HG03457 (cell line): ENCODE measurements around the gene TFF1.

ENCODE experiments used
- ATAC-seq: cut with Tn5 transposase; IDR thresholded peaks from one replicate; pipeline ENCODE4 v1.9.1; 2021; ENCODE audit warnings: moderate number of reproducible peaks; ENCODE audit not compliant: unreplicated experiment

TFF1 gene

GRCh38 chr21:42384156-42384945 is 18.0 kb upstream of the TFF1 start:
- ATAC-seq: no peak

- no peak for ATAC-seq
Measured at GRCh38 chr21:42383331-42383730, 17.0 kb upstream of the TFF1 start.

- no peak for ATAC-seq
Measured at GRCh38 chr21:42382915-42383314, 16.6 kb upstream of the TFF1 start.

DNA sequence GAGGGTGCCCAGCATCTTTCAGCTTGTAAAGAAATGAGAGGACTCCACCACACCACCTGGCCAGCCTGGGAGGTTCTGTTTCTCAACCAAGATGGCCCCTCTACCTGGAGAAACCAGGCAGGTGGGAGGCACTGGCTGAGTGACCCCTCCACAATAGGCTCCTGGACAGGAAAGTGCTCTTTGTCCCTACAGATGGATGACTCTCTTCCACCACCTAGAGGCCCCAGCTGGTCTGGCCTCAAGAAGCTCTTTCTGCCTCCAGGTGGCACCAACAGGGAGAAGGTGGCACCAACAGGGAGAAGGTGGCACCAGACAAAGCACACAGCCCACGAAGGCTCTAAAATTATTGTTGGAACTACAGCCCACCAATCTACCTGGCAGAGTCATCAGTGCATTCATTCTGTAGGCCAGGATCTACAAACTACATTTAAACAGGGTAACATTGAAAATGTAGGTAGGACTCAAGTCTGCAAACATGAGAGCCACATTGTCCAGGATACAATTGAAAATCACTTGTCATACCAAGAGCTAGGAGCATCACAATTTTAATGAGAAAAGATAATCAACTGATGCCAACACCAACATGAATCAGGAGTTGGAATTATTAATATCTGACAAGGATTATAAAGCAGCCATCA is 15.1 kb upstream of the TFF1 start:
- ATAC-seq: no peak

DNA sequence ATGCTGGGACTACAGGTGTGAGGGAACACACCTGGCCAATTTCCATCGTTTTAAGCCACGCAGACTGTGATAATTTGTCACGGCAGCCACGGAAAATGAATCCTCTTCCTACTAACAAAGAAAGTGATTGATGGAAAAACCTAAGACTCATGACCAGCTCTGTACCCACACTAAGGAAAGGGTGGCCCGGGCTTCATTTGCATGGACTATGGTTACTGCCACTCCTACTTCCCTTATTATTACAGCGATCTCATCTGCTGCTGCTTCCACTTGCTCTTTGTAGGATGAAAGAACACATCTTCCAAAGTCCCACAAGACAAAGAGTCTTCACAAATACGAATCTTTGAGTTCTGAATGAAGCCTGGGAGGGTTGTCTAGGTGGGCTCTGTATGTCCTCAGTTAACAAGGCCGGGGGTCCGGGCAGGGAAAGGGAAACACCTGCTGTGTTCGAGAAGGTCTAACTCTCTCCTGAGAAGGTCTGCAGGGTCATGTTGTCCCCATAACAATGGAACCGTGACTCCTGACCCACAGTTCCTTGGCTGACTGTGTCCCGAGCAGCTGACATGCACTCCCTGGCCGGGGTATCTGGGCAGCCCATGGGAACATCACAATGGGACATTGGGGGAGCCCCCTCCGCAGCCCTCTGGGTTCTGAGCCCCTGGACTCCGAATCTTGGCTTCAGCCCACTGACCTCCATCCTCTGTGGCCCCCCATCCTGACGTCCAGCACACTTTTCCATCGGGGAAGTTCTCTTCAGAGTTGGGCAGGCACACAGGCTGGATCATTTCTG is 13.3 kb upstream of the TFF1 start:
- no peak for ATAC-seq

- no peak for ATAC-seq
Measured at GRCh38 chr21:42378418-42378817, 12.1 kb upstream of the TFF1 start.

DNA sequence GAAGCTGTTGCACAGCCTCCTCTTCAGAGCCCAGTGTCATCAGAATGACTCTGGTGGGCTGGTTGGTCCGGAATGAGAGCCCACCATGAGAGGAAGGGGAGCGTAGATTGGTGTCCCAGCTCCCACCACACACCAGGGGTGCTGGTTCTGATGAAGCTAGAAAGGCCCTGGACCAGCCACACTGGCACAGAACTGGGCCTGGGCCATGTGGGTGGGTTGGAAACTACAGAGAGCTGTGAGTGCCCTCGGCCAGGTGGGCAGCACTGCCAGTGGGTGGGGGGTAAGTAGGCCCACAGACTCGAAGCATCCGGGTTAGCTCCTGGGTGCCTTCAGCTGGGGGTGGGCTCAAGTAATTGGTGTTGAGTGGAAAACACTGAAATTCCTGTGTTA is 11.6 kb upstream of the TFF1 start:
- ATAC-seq: no peak

DNA sequence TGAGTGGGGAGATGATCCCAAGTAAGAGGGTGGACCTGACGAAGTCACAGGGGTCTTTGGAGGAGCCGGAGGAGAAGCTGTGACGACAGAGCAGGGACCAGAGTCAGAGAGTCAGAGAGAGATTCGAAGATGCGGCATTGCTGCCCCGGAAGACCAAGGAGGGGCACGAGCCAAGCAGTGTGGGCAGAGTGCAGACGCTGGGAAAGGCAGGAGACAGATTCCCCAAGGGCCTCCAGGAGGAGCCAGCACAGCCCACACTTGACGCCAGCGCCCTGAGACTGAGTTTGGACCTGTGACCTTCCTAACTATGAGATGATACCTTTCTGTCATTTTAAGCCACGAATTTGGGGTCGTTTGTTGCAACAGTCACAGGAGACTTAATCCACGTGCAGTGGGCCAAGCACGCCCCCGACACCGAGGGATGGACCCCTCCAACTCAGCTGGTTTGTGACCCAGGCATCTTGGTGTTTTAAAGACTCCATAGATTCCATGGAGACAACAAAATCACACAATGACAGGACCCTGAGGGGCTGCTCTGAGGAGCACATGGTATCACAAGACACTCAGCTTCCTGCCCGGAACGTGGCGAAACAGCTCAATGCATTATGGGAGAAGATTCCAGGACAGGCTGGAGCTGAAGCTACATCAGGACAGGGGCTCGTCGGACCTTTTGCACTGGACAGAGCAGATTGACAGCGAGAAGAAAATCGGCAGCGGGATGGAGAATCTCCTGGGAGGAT is 11.0 kb upstream of the TFF1 start:
- ATAC-seq: no peak

GRCh38 chr21:42376338-42376982 is 10.1 kb upstream of the TFF1 start:
- ATAC-seq: no peak

GRCh38 chr21:42375966-42376337 is 9.6 kb upstream of the TFF1 start:
- ATAC-seq: no peak

- ATAC-seq: no peak
Measured at GRCh38 chr21:42375506-42375905, 9.2 kb upstream of the TFF1 start.

GRCh38 chr21:42374864-42375499 is 8.6 kb upstream of the TFF1 start:
- ATAC-seq: no peak

DNA sequence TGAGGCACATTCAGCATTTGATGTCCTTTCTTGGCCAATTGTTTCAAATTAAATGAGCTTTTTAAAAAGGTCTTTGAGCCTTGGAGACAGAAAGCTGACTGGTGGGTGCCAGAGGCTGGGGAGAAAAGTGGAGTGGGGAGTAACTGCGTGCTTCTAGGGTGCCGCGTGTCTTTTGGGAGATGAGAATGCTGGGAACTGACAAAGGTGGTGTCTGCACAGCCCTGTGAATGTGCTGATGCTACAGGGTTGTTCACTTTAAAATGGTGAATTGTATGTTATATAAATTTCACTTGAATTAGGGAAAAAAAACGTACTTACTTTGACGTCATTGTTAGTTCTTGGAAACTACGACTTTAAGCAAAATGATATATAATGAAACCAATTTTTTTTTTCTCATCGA is 8.1 kb upstream of the TFF1 start:
- ATAC-seq: no peak

DNA sequence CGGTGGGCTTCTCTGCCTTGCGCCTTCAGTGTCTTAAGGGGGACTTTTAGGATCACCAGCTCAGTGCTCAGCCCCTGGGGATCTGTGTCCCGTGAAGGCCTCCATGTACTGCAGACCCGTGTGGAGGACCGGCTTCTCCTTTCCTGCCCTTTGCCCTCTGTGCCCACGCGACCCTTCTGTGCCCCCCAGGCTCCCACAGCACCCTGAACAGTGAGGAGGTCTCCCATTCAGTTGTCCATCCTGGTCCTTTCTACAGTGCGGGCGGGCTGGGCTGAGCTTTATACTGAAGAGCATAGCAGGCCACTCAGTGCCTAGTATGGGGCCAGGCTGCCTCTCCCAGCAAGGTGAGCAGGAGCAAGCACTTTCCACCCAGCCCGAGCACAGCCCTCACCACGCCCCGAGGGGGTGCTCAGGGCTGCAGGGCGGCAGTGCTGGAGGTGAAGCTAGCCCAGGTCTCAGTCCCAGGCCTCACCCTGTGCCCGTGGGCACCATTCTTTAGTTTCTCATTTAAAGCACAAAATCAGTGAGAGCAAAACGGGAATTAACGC is 7.6 kb upstream of the TFF1 start:
- no peak for ATAC-seq

- no peak for ATAC-seq
Measured at GRCh38 chr21:42373196-42373907, 7.0 kb upstream of the TFF1 start.

DNA sequence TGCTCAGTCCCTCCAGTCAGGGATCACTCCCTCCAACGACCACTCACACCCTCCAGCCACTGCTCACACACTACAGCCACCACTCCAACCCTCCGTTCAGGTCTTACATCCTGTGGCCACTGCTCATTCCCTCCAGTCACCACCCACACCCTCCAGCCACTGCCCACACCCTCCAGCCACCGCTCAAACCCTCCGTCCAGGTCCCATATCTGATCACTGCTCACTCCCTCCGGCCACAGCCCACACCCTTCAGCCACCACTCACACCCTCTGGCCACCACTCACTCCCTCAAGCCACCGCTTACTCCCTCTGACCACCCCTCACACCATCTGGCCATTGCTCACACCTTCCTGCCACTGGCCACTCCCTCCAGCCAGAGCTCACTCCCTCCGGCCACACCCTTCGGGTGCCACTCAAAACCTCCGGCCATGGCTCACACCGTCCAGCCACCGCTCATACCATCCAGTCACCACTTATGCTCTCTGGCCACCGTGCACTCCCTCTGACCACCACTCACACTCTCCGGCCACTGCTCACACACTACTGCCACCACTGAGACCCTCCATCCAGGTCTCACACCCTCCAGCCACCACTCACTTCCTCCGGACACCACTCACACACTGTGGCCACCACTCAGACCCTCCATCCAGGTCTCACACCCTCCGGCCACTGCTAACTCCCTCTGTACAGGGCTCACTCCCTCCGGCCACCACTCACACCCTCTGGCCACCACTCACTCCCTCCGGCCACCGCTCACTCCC is 4.7 kb upstream of the TFF1 start:
- no peak for ATAC-seq

- ATAC-seq: no peak
Measured at GRCh38 chr21:42369821-42370220, 3.5 kb upstream of the TFF1 start.

DNA sequence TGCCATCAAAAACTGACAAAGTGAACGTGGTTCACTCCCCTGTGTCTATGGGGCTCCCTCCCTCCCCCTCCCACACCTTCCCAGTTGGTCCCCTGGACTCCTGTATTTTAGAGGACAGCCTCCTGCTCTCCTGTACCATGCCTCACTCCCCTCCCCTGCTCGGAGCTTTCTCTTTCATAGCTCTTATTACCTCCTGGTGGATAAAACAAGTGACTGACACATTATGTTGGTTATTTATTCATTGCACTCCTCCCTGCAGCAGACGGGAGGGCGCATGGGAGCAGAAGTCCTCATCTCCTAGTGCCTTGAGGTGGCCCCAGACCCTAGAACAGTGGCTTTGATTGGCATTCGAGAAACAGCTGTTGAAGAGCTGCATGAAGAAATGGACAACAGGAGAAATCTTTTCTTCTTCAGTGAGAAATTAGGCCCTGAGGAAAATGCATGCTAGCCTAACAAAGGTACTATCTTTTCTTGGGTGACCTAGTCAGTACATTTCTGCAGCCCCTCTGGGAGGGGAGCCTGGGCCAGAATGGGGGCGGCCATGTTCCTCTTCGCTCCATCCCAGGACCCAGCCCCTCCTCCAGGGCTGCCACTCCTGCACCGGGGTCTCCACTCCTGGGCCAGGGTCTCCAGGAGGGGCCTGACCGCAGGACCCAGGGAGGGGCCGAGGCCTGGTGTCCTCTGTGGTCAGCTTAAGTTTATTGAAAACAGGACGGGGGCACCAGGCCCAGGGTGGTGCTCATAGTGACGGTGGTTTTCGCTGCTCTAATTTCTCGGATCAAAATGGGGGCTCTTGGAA is 1.2 kb upstream of the TFF1 start:
- no peak for ATAC-seq
